HepG2 (cell line): ENCODE results near the gene CYTH2.

Experiments
- HNRNPL ChIP-seq: fragments of 200-400 bp; formaldehyde crosslinking; IDR thresholded peaks from 2 replicates; pipeline ENCODE4 v1.6.1; 2017; ENCODE audit warnings: mild to moderate bottlenecking, low read depth, low read length
- MTA1 ChIP-seq: sonication (generic); formaldehyde crosslinking; IDR thresholded peaks from 2 replicates; pipeline ENCODE4 v1.4.0; 2020; ENCODE audit warnings: missing genetic modification reagents, mild to moderate bottlenecking, borderline replicate concordance
- POLR2AphosphoS2 ChIP-seq: IDR thresholded peaks from 2 replicates; pipeline ENCODE4 v1.6.1; 2011; ENCODE audit warnings: low read depth, low read length, improper control_type of control experiment
- SIN3A ChIP-seq: IDR thresholded peaks from 2 replicates; pipeline ENCODE4 v1.6.1; 2011; ENCODE audit warnings: low read depth, mild to moderate bottlenecking, control low read depth, low read length, borderline replicate concordance
- TF ChIP-seq, protein P1 (sequence below): sonication (generic); formaldehyde crosslinking; IDR thresholded peaks from 2 replicates; pipeline ENCODE4 v1.5.0; 2020; ENCODE audit warnings: mild to moderate bottlenecking, missing genetic modification reagents, moderate library complexity

DNA sequence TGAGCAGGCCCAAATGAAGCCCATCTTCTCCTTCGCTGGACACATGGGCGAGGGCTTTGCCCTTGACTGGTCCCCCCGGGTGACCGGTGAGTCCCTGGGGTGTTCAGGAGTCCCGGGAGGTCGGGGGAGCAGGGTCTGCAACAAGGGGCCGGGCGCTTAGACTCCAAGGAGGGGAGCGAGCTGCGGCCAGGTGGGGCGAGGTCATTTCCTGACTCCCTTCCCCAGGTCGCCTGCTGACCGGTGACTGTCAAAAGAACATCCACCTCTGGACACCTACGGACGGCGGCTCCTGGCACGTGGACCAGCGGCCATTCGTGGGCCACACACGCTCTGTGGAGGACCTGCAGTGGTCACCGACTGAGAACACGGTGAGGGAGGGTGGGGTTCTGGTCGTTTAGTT is 18.7 kb upstream of the CYTH2 start:
- TF ChIP-seq MTA1 (no peak), SIN3A (no peak), HNRNPL (no peak), POLR2AphosphoS2 (no peak)
- TF ChIP-seq, protein P1, sequence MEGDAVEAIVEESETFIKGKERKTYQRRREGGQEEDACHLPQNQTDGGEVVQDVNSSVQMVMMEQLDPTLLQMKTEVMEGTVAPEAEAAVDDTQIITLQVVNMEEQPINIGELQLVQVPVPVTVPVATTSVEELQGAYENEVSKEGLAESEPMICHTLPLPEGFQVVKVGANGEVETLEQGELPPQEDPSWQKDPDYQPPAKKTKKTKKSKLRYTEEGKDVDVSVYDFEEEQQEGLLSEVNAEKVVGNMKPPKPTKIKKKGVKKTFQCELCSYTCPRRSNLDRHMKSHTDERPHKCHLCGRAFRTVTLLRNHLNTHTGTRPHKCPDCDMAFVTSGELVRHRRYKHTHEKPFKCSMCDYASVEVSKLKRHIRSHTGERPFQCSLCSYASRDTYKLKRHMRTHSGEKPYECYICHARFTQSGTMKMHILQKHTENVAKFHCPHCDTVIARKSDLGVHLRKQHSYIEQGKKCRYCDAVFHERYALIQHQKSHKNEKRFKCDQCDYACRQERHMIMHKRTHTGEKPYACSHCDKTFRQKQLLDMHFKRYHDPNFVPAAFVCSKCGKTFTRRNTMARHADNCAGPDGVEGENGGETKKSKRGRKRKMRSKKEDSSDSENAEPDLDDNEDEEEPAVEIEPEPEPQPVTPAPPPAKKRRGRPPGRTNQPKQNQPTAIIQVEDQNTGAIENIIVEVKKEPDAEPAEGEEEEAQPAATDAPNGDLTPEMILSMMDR, result no peak
